Measurements from ENCODE around the gene ADAM29. TPM values are rescaled to one million over a fixed set of nuclear protein-coding genes. Genes with fewer than 3 reads are reported as not detected.

Gene ADAM29
- total and polyA plus RNA-seq, 2 of the 8 experiments (the other 6 are each of a cell fraction or from before 2014, with no cell fraction given), result 0.03 TPM; not detected in 1

GRCh38 chr4:174940002-174940401 is 21.8 kb downstream of the ADAM29 start (continued):
- no peak for TF ChIP-seq CHD7 (IDR thresholded peaks at IDR 0.05; ENCODE audit: insufficient replicate concordance, low read length)

Measured in H1 (cell line).